GM12872 (cell line): Measurements from ENCODE around the gene PILRA.

Experiments used
- TF ChIP-seq, protein P1 (sequence below): IDR thresholded peaks from 3 replicates; pipeline ENCODE4 v1.5.1; 2011; ENCODE audit warnings: low read depth, mild to moderate bottlenecking, low read length, moderate library complexity; ENCODE audit not compliant: insufficient read depth

PILRA gene

DNA sequence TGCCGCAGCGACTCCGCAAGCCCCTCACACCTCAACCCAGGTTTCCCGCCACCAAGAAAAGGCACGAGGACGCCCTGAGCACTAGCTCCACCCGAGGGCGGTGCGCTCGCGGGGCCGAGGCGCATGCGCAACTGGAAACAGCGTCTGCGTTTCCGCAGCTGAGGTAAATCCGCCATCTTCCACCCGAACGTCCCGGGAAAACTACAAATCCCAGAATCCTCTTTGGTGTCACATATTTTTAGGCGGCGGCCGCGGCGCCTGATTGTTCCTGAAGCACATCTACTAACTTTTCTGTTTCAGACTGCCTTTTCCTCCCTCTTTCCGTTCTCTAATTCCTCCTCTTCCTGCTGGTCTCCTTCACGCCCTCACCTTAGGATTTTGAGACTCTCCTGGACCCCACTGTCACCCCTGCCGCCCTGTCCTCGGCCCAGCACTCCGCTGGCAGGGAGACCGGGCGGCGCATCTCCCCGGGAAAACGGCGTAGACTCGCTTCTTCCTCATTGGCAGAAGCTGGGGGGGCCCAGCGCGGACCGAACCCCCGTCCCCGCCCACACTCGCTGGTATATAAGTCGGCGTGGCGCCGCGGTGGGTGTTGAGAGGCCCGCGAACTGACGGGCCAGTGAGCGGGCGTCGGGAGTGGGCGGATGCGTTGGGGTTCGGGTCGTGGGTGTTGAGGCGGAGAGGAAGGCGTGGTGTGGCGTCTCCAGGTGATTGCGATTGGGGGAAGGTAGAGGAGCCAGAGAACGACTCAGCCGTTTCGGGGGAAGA lies 55.1 kb downstream of the PILRA start, which contains the start of gene ZCWPW1:
Gene ZCWPW1, minus strand, starts transcription at position 505 of the 768 bp plus-strand sequence. CDS start 8,054 bp downstream, outside the sequence.
- TF ChIP-seq, protein P1, sequence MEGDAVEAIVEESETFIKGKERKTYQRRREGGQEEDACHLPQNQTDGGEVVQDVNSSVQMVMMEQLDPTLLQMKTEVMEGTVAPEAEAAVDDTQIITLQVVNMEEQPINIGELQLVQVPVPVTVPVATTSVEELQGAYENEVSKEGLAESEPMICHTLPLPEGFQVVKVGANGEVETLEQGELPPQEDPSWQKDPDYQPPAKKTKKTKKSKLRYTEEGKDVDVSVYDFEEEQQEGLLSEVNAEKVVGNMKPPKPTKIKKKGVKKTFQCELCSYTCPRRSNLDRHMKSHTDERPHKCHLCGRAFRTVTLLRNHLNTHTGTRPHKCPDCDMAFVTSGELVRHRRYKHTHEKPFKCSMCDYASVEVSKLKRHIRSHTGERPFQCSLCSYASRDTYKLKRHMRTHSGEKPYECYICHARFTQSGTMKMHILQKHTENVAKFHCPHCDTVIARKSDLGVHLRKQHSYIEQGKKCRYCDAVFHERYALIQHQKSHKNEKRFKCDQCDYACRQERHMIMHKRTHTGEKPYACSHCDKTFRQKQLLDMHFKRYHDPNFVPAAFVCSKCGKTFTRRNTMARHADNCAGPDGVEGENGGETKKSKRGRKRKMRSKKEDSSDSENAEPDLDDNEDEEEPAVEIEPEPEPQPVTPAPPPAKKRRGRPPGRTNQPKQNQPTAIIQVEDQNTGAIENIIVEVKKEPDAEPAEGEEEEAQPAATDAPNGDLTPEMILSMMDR = no peak

DNA sequence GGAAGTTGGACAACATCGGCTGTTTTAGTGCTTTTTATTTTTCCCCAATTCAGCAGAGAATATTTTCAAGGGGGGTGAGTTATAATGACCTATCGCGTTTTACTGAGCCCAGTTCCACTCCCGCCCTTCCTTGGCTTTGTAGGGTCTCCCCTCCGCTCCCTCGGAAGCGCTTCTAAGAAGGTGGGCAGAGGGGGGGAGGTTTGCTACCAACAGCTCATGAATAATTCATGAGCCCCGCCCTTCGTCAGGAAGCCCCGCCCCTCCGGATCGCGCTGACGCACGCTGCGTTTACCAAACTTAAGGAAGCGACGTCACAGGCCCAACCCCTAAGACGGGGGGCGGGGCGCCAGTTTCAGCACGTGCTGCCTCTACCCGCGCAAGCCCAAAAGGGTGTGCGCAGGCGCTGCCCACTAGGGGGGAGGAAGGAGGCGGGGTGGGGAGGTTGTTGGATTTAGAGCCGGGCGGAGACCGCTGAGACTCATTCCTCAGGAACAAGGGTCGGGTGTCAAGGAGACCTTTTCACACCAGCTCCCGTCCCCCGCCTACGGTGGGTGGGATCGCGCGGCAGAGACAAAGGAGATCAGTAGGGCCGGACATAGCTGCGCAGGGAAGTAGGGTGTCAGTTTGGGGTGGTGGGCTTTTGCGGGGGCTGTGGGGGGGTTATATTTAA lies 55.8 kb downstream of the PILRA start:
- TF ChIP-seq, protein P1 = no peak

DNA sequence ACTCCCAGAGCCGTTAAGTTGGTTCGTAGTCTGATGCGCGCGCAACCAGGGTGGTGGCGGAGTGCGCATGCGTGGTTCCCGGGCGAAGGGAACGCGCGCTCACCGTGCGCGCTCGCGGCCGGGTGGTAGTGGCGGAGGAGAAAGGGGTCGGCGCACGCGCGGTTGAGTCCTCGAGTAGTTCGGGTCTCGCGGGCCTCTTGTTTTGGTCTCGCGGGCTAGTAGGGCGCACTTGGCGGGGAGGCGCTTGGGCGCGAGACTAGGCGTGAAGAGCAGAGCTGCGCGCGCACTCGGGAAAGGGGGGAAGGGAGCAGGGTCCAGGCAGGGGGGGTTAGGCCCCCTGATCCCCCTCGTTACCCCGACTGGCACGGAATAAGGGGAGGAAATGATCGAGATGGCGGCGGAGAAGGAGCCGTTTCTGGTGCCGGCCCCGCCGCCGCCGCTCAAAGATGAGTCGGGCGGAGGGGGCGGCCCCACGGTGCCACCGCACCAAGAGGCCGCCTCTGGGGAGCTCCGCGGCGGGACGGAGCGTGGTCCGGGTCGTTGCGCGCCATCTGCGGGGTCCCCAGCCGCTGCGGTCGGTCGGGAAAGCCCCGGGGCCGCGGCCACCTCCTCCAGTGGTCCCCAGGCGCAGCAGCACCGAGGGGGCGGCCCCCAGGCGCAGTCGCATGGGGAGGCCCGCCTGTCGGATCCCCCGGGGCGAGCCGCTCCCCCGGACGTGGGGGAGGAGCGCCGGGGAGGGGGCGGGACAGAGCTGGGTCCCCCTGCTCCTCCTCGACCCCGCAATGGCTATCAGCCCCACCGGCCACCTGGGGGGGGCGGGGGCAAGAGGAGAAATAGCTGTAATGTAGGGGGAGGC lies 56.6 kb downstream of the PILRA start, which contains the start of gene MEPCE:
Gene MEPCE, plus strand, starts transcription at position 195 of the 856 bp plus-strand sequence. Its CDS starts 188 bp downstream, at position 383.
- TF ChIP-seq, protein P1 = no peak

DNA sequence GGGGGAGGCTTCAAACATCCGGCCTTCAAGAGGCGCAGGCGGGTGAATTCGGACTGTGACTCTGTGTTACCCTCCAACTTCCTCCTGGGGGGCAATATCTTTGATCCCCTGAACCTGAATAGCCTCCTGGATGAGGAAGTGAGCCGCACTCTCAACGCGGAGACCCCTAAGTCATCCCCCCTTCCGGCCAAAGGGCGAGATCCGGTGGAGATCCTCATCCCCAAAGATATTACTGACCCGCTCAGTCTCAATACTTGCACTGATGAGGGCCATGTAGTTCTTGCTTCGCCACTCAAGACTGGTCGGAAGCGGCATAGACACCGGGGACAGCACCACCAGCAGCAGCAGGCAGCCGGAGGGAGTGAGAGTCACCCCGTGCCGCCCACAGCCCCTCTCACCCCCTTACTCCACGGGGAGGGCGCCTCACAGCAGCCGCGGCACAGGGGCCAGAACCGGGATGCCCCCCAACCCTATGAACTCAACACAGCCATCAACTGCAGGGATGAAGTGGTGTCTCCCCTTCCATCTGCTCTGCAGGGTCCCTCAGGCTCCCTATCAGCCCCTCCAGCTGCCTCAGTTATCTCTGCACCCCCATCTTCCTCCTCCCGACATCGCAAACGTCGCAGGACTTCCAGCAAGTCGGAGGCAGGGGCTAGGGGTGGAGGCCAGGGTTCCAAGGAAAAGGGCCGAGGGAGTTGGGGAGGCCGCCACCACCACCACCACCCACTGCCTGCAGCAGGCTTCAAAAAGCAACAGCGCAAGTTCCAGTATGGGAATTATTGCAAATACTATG lies 57.4 kb downstream of the PILRA start:
- TF ChIP-seq, protein P1 = no peak

DNA sequence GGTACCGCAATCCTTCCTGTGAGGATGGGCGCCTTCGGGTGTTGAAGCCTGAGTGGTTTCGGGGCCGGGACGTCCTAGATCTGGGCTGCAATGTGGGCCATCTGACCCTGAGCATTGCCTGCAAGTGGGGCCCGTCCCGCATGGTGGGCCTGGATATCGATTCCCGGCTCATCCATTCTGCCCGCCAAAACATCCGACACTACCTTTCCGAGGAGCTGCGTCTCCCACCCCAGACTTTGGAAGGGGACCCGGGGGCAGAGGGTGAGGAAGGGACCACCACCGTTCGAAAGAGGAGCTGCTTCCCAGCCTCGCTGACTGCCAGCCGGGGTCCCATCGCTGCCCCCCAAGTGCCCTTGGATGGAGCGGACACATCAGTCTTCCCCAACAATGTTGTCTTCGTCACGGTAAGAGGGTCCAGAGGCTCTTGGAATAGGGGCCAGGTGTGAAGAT lies 58.0 kb downstream of the PILRA start:
- TF ChIP-seq, protein P1 = no peak

DNA sequence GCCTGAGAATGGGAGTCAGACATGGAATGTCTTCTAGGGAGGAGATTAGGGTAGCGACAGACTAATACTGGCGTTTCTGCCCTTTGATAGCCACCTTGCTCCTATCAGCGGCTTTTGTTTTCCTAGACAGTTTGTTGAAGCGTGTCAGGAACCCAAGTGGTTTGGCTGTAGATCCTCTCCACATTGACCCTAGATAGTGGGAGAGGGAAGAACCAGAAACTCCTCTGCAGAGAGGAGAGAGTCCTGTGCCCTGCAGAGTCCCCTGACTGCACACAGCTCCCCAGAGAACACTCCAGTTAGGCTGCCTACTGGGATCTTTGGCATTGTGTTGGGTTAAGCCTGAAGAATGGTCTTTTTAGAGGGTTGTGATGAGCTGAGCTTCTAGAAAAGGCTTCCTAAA lies 58.8 kb downstream of the PILRA start:
- TF ChIP-seq, protein P1 = no peak
